Measurements from ENCODE around the gene CR1. TPM values are rescaled to one million over a fixed set of nuclear protein-coding genes. Genes with fewer than 3 reads are reported as not detected.

CR1 gene
- total RNA-seq, 2 donors from 2014 or later: 0.33 to 1.3 TPM

DNA sequence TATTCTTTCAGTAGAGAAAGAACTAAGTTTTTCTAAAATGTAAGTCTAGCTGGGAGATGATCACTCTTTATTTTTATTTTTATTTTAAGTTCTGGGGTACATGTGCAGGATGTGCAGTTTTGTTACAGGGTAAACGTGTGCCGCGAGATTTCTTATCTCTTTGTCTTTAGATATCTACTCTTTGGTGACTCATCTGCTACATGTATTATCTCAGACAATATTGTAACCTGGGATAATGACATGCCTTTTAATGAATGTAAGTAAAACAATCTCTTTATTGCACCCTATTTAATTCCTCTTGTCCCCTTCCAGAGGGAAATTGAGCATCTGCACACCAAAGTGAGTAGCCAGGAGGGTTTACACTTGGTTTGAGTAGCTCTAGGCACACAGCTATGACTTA is 32.4 kb upstream of the CR1 start:
- DNase-seq (no peak), ATAC-seq (no peak)
- Histone ChIP-seq H3K27me3 (no peaks in the 10 kb centered on the region), H3K27ac (no peak overlapping the region), H3K4me1 (no peaks in the 10 kb centered on the region), H3K36me3 (replicated peaks in 1 of 2; ENCODE audit: insufficient read depth in 1 of 2, low read depth in 2 of 2) (no peaks in the 10 kb centered on the region), H3K4me3 (no peak overlapping the region), H3K9me3 (no peaks in the 10 kb centered on the region)
- intact Hi-C loops (cut with DNase I): no loop called here
- no peak for TF ChIP-seq POLR2A (IDR thresholded peaks at IDR 0.05)
- TF ChIP-seq, protein P1, sequence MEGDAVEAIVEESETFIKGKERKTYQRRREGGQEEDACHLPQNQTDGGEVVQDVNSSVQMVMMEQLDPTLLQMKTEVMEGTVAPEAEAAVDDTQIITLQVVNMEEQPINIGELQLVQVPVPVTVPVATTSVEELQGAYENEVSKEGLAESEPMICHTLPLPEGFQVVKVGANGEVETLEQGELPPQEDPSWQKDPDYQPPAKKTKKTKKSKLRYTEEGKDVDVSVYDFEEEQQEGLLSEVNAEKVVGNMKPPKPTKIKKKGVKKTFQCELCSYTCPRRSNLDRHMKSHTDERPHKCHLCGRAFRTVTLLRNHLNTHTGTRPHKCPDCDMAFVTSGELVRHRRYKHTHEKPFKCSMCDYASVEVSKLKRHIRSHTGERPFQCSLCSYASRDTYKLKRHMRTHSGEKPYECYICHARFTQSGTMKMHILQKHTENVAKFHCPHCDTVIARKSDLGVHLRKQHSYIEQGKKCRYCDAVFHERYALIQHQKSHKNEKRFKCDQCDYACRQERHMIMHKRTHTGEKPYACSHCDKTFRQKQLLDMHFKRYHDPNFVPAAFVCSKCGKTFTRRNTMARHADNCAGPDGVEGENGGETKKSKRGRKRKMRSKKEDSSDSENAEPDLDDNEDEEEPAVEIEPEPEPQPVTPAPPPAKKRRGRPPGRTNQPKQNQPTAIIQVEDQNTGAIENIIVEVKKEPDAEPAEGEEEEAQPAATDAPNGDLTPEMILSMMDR (IDR thresholded peaks at IDR 0.05): no peak
- WGBS, 2 donors: 66 to 67% methylated on average over 3 of the region's 3 CpGs

DNA sequence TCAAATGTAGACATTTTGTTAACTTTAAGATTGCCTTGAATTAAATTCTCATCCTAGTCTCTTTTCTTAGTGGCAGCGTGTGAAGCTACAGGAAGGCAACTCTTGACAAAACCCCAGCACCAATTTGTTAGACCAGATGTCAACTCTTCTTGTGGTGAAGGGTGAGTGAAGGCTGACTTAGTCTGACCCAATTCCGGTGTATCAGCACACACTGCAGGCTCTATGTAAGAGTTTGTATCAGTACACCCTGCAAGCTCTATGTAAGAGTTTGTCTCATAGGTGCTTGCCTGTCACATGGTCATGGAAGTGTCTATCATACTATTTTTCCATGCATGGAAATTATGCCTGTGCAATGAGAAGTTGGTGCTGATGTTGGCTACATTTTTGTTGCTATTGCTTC is 25.0 kb upstream of the CR1 start:
- H3K27me3 ChIP-seq: no peaks in the 10 kb centered on the region
- TF ChIP-seq, protein P1 (IDR thresholded peaks at IDR 0.05): no peak
- TF ChIP-seq POLR2A (IDR thresholded peaks at IDR 0.05): no peak
- no peaks in the 10 kb centered on the region for H3K36me3 ChIP-seq (replicated peaks in 1 of 2; ENCODE audit: insufficient read depth in 1 of 2, low read depth in 2 of 2)
- H3K27ac ChIP-seq: no peak overlapping the region
- H3K4me1 ChIP-seq: no peaks in the 10 kb centered on the region
- intact Hi-C loops (cut with DNase I): no loop called here
- ATAC-seq (no peak), DNase-seq (no peak)
- WGBS, 2 donors: 70 to 78% methylated on average over 2 of the region's 2 CpGs
- no peak overlapping the region for H3K4me3 ChIP-seq
- no peaks in the 10 kb centered on the region for H3K9me3 ChIP-seq

DNA sequence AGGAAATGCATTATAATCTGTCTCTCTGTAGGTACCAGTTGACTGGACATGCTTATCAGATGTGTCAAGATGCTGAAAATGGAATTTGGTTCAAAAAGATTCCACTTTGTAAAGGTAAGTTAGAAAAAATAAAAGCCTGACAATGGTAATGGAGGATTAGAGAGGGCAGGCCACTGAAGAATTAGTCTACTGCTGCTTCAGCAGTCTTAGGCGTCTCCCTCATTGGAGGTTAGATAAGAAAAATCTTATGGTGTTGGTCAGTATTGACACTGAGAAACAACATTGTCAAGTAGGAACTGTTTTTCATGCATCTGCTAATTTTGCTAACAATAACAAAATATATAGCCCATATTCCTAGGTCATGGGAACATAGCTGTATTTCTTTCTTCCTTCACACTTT is 21.7 kb upstream of the CR1 start:
- no peaks in the 10 kb centered on the region for H3K4me1 ChIP-seq
- no peak overlapping the region for H3K27ac ChIP-seq
- DNase-seq: no peak
- intact Hi-C loops (cut with DNase I): no loop called here
- TF ChIP-seq, protein P1 (IDR thresholded peaks at IDR 0.05): no peak
- TF ChIP-seq POLR2A (IDR thresholded peaks at IDR 0.05): no peak
- no peak overlapping the region for H3K4me3 ChIP-seq
- WGBS, 2 donors: 90 to 97% methylated on average over 1 of the region's 1 CpG
- no peak for ATAC-seq
- H3K36me3 ChIP-seq (replicated peaks in 1 of 2; ENCODE audit: insufficient read depth in 1 of 2, low read depth in 2 of 2): no peaks in the 10 kb centered on the region
- H3K27me3 ChIP-seq: peaks cover 0 to 3% of the 10 kb centered on the region in 2 donors
- H3K9me3 ChIP-seq: no peaks in the 10 kb centered on the region

DNA sequence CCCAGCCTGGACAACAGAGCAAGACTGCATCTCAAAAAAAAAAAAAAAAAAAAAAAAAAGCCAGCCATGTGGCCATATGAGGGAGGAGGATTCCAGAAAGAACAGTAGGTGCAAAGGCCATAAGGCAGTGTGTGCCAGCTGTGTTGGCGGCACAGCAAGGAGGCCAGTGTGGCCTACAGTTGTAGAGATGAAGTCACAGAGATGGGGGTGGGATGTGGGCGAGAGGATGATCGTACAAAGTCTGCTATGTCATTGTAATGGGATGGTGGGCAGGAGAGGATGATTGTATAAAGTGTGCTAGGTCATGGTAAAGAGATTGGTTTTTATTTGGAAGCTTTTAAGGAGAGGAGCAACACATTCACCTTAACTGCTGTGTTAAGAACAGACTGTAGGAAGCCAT is 9.8 kb upstream of the CR1 start:
- H3K4me1 ChIP-seq: no peaks in the 10 kb centered on the region
- TF ChIP-seq POLR2A (IDR thresholded peaks at IDR 0.05): no peak
- TF ChIP-seq, protein P1 (IDR thresholded peaks at IDR 0.05): no peak
- no peak overlapping the region for H3K4me3 ChIP-seq
- no peaks in the 10 kb centered on the region for H3K9me3 ChIP-seq
- no peaks in the 10 kb centered on the region for H3K27me3 ChIP-seq
- H3K27ac ChIP-seq: no peak overlapping the region
- DNase-seq: no peak
- intact Hi-C loops (cut with DNase I): no loop called here
- 83 to 91% methylated on average over 3 of the region's 3 CpGs for WGBS, 2 donors
- H3K36me3 ChIP-seq (replicated peaks in 1 of 2; ENCODE audit: insufficient read depth in 1 of 2, low read depth in 2 of 2): no peaks in the 10 kb centered on the region
- ATAC-seq: no peak

DNA sequence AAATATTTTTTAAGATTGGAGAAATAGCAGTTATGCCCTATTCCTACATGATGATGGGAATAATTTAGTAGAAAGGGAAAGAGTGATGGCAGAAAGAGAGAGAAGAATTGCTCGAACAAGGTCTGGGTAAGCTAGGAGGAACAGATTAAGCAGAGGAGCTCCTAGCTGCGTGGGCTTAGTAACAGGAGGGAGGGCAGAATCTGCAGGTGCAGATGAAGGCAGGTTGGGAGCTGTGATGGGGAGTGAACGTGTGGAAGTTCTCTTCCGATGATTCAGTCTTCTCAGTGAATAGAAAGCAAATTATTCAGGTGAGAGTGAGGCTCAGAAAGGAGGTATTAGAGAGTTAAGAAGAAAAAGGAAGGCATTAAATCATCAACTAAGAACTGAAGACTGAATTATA is 8.3 kb upstream of the CR1 start:
- Histone ChIP-seq H3K9me3 (no peaks in the 10 kb centered on the region), H3K36me3 (replicated peaks in 1 of 2; ENCODE audit: insufficient read depth in 1 of 2, low read depth in 2 of 2) (no peaks in the 10 kb centered on the region), H3K27me3 (no peaks in the 10 kb centered on the region), H3K4me3 (no peak overlapping the region), H3K27ac (no peak overlapping the region), H3K4me1 (no peaks in the 10 kb centered on the region)
- intact Hi-C loops (cut with DNase I): no loop called here
- 68% methylated on average over 4 of the region's 4 CpGs for WGBS, 2 donors
- ATAC-seq: no peak
- no peak for DNase-seq
- no peak for TF ChIP-seq POLR2A (IDR thresholded peaks at IDR 0.05)
- TF ChIP-seq, protein P1 (IDR thresholded peaks at IDR 0.05): no peak

All from body of pancreas (tissue), 4 donors.